Activated CD4-positive, alpha-beta T cell treated with anti-CD3 and anti-CD28 coated beads for 24 hours (primary cell): ENCODE data around the gene COX14.
"Not testable (repeated sequence)": the region's sequence is repeated elsewhere in the genome, so short reads cannot be mapped to it uniquely, and the experiment has no call there.

Source experiments
- DNase-seq, 2 donors: peaks; one replicate each; pipeline ENCODE4 v3.0.0-alpha.2; 2020; ENCODE audit warnings: low read depth in 2 of 2

The COX14 gene

GRCh38 chr12:50111693-50112455 is at the start of gene COX14:
TSS of gene COX14 (plus strand) at chr12:50112236. CDS start at chr12:50120044, 7,808 bp downstream.
- DNase-seq, result peak; percentile 98 to 99

- DNase-seq, result no peak
Measured at GRCh38 chr12:50062728-50063460, 49.1 kb upstream of the COX14 start.

GRCh38 chr12:50065726-50066310 is 46.2 kb upstream of the COX14 start:
- DNase-seq, result no peak

- no peak for DNase-seq
Measured at GRCh38 chr12:50066402-50066801, 45.6 kb upstream of the COX14 start.

- no peak for DNase-seq
Measured at GRCh38 chr12:50069069-50069468, 43.0 kb upstream of the COX14 start.

- DNase-seq, result no peak
Measured at GRCh38 chr12:50069539-50069938, 42.5 kb upstream of the COX14 start.

GRCh38 chr12:50070314-50071060 is 41.5 kb upstream of the COX14 start:
- DNase-seq, result peak; percentile 54

GRCh38 chr12:50072198-50072907 is 39.7 kb upstream of the COX14 start:
- no peak for DNase-seq

GRCh38 chr12:50073206-50073605 is 38.8 kb upstream of the COX14 start:
- DNase-seq, result no peak

GRCh38 chr12:50073712-50074111 is 38.3 kb upstream of the COX14 start:
- no peak for DNase-seq

GRCh38 chr12:50074936-50075807 is 36.9 kb upstream of the COX14 start:
- peak; percentile 74 to 79 for DNase-seq

- no peak for DNase-seq
Measured at GRCh38 chr12:50075808-50076170, 36.2 kb upstream of the COX14 start.

- no peak for DNase-seq
Measured at GRCh38 chr12:50077099-50077498, 34.9 kb upstream of the COX14 start.

GRCh38 chr12:50078281-50078680 is 33.8 kb upstream of the COX14 start:
- DNase-seq, result no peak

- no peak for DNase-seq
Measured at GRCh38 chr12:50079771-50080170, 32.3 kb upstream of the COX14 start.

- no peak for DNase-seq
Measured at GRCh38 chr12:50081096-50081808, 30.8 kb upstream of the COX14 start.

- DNase-seq, result no peak
Measured at GRCh38 chr12:50082644-50083043, 29.4 kb upstream of the COX14 start.

- DNase-seq, result no peak
Measured at GRCh38 chr12:50083301-50083700, 28.7 kb upstream of the COX14 start.

GRCh38 chr12:50084409-50084774 is 27.6 kb upstream of the COX14 start:
- not testable (repeated sequence) for DNase-seq
